Placental pericyte (primary cell): ENCODE data around the gene SASH3. TPM values are rescaled to one million over a fixed set of nuclear protein-coding genes. Genes with fewer than 3 reads are reported as not detected.

Source experiments
- small RNA-seq: library from RNA; depleted of rRNA; stranded (forward); fragments of <200 nt; gene quantifications from one replicate; pipeline ENCODE3, GENCODE V24; 2012; ENCODE audit warnings: low replicate concordance
- total RNA-seq: library from RNA; depleted of rRNA; stranded (reverse); fragments of >200 nt; gene quantifications from 2 replicates; pipeline ENCODE4 v1.2.3, GENCODE V29; 2012

The SASH3 gene
- total RNA-seq: not detected in 2 replicates

DNA sequence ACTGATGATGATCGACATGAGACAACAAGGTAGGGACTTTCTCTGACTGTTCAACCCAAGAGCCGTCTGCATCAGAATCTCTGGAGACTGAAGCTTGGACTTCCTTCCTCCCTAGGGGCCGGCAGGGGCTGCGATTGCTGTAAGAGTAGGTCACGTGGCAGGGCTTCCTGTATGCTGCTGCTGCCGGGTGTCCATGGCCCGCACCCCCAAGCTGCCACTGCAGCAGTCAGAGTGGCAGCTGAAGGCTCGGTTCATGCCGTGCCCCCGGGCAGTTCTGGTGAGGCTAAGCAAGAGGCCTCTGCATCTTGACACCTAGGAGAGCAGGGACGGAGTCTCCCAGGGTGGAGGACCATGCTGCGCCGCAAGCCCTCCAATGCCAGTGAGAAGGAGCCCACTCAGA lies at the start of gene SASH3:
Gene SASH3, plus strand, starts transcription at position 203 of the 400 bp plus-strand sequence. Its CDS starts 149 bp downstream, at position 352.

GRCh38 chrX:129738466-129739308 lies 41.1 kb upstream of the SASH3 start, which contains the start of gene XPNPEP2:
TSS of gene XPNPEP2 (plus strand) at chrX:129738979. CDS start at chrX:129739214, 235 bp downstream.

DNA sequence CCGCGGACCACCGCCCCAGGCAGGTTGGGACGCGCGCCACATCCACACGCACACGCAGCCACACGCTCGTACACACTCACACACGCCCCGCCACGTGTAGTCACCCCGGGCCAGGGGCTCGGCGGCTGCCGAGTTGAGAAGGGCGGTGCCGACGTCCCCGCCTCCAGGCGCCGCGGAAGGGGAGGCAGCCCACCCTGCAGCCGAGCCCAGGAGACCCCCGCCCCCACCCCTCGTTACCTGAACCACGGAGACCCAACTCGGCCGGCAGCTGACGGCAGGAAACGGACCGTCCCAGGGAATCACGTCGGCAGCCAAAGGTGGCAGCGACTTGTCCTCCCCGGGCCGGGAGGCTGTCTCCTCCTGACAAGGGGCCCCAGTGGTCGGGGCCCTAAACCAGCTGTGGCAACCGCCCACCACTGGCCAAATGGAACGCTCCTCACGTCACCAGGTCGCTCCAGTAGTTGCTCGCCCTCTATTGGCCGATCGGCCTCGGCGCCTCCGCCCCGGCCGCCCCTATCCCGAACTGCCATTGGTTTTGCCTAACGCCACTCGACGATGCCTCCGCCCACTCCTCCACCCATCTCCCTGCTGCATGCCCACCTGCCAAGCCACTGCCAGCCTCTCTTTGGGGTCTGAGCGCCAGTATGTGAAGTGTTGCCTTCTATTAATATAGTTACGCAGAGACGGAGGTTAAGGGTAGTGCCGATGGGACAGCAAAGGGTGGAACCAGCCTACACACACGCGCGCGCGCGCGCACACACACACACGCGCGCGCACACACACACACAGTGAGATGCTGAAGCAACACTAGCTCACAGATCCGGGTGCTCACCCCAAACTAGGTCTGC lies 63.9 kb downstream of the SASH3 start, which contains the start of gene ZDHHC9:
Gene ZDHHC9, minus strand, starts transcription at position 428 of the 848 bp plus-strand sequence. CDS start 1,941 bp downstream, outside the sequence.

Small RNA genes within 50 kb of the gene (small RNA-seq; reads per million reads assigned to genes)
- gene RF00017: not detected

Other genes starting within 250 kb of the SASH3 start
- gene OCRL, start 239.7 kb upstream of the SASH3 start, total RNA-seq: 15.3 and 19.0 TPM in 2 replicates
- under 0.01 and 0.43 TPM in 2 replicates for gene APLN, start 125.0 kb upstream of the SASH3 start, total RNA-seq
- gene XPNPEP2, start 41.0 kb upstream of the SASH3 start, total RNA-seq: 0.22 TPM in 1 of 2 replicates, not detected in the other
- gene ZDHHC9, start 63.9 kb downstream of the SASH3 start, total RNA-seq: 21.9 and 27.8 TPM in 2 replicates
- 18.5 and 24.7 TPM in 2 replicates for gene UTP14A, start 126.2 kb downstream of the SASH3 start, total RNA-seq
- 1.3 and 1.6 TPM in 2 replicates for gene BCORL1, start 202.7 kb downstream of the SASH3 start, total RNA-seq